HG03565 (cell line): Measurements from ENCODE around the gene GADL1.
A peak's percentile ranks its signal among the peaks of the same experiment; 100 is the strongest.

Source experiments
- ATAC-seq: cut with Tn5 transposase; IDR thresholded peaks from one replicate; pipeline ENCODE4 v1.9.1; 2021; ENCODE audit warnings: mild to moderate bottlenecking, moderate library complexity; ENCODE audit not compliant: unreplicated experiment

Gene GADL1

DNA sequence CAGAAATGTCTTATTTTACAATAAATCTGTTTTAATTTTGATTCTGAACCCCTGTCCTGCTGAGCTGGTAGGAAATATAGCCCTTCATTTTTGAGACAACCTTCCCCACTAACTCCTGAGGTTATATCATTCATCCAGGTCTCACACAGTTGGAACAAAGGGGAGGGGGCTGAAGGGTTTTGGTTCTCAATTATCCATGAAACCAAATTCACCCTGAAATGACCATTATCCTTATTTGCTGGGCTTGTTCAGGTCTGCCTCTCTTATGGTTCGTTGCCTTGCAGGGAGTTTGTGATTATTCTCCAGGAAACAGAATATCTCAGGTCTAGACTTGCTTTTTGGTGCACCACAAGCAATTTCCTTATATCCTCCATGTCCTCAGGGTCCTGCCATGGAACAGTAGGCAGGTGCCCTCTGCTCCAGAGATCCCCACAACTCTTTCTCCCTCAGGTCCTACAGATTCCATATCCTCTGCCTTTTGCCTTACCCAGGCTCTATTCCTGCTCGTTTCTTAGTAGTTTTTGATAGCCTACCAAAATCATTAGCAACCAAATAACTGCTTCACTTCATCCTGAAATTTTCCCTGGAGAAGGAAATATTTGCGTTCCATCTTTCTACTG lies 193.6 kb downstream of the GADL1 start:
- ATAC-seq = no peak

DNA sequence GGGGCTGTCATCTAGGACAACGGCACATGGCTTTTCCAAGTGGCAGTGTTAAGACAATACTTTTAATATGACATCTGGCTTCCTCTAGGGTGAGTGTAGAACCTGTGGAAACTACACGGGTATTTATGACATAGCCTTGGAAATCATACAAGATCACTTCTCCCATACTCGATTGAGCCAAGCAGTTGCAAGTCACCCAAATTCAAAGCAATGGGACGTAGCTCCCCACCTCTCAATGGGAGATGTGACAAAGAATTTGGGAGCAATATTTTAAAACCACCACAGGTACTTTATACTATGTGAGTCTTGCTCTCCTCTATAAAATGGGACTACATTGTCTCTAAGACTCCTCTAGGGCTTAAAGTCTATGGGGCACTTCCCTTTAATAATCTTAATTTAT lies 194.5 kb downstream of the GADL1 start:
- ATAC-seq = no peak

DNA sequence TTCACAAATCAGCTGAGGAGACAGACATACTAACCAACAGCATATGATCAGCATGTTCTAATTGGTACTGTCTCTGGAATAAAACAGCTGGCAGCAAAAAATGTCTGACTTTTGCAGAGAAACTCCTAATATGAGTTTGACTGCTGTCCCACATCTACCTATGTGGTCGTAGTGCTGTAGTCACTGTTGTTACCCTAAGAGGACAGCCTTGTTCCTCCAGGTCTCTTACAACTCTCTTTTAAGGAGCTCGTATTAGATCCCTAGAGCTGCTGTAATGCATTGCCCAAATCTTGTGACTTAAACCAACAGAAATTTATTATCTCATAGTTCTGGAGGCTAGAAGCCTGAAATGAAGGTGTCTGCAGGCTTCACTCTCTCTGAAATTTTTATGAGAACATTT lies 195.9 kb downstream of the GADL1 start:
- ATAC-seq = no peak

DNA sequence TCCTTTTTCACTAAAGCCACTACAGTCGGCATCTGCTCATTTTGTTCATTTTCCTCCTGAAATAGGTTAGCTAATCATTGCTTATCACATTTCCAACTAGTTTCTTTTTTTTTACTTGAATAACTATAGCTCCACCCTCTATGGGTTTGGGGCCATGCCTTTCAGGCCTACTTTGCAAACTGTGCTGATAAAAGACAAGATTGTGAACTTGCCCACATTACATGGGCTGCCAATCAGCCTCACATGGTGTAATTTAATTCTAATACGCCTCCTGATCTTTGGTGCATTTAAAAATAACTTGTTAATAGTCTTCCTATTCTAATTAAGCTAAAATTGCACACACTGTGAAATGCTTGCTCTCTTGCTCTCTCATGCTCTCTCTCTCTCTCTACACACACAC lies 197.6 kb downstream of the GADL1 start:
- no peak for ATAC-seq

DNA sequence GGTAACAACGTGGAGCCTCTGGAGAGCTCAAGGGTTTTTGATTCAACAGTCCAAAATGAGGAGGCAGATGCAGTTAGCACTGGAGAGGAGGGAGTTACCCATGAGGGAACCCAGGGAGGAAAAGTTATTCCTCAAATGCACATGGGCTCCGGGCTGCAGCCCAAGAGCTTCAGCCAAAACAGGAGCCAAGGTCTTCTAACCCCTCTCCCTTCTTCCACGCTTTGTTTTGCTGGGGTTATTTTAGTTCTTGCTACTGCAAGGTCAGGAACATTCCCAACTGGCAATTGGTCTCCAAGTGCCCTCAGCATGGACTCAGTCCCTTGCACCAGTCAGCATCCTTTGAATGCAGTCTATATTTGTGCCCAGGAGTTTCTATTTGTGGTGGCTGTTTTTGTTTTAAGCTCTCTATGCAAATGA lies 198.1 kb downstream of the GADL1 start:
- no peak for ATAC-seq

DNA sequence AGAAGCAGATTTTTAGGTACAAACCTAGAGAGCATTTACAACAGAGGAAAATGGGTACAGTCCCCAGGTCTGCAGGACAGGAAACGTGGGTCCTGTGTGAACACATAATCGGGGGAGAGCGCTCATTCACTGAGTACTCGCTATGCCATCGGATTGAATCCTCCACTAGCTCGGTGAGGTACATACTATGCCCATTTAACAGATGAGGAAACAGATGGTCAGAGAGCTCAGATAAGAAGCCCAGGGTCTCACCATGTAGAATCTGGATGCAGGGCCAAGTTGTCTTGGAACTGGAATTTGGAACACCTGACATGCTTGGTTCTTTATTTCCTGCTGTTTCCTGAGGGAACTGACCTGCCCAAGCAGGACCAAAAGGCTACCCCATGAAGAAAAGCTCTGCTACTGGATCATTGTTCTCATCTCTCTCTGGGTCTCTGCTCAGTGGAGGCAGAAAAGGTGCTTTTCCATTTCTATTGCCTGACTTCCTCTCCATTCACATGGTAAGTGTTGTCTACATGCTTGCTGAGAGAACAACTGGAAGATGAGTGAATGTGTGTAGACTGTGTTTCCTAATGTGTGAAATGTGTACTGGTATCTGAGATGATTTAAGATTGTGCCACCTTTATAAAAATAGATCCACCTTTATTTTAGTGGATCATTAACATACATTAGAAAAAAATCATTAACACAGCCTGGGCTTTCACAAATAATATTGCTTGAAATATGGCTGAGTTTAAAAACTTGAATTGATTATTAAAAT lies 199.0 kb downstream of the GADL1 start:
- no peak for ATAC-seq

DNA sequence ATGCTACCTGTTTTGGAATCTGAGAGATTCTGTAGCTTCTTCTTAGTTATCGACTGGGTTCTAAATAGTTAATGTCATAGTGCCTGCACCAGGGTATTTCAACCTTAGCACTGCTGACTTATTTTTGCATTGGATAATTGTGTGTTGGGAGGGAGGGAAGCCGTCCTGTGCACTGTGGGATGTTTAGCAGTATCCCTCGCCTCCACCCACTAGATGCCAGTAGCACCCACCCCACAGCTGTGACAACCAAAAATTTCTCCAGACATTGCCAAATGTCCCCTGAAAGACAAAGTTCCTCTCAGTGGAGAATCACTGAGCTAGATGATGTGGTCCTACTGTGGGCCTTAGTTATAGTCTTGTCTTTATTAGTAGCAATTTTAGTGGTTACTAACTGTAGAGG lies 199.8 kb downstream of the GADL1 start:
- no peak for ATAC-seq

DNA sequence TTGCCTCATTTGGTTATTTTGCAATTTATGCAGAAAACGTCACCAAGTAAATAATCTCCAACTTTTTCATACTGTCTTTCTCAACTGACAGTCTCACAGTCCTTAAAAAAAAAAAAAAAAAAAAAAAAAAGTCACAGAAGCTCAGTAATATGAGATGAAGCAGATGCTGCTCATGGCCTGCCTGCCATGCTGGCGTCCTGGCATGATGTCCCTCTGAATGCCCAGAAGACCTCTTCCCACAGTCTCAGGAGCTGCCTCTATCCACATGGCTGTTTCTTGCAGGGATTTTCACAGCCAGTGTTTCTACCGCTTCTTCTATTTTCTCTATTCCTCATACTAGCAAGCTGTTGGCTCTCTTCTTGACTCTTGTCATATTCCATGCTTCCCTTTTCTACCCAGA lies 200.3 kb downstream of the GADL1 start:
- ATAC-seq = no peak

DNA sequence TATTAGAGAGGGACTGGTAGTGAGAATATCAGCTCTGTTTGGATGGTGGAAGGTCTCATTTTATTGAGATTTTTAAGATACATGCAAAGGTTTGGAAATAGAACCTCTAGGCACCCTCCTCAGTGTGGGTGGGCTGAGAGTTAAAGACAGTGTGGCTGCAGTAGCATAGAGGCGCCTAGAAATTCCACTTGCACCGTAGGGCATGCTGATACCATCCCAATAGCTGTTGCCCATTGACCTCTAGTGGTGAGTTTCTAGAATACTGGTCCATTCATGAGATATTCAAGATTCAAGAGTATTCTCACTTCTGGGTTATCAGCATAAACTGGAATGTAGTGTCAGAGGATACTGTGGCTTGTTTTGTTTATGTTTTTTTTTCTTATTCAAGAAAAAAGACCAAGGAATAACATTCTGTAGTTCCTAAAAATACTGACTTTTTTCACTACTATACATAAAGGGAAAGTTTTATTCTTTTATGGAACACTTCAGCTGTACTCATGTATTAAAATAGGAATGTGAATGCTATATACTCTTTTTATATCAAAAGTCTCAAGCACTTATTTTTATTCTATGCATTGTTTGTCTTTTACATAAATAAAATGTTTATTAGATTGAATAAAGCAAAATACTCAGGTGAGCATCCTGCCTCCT lies 200.9 kb downstream of the GADL1 start:
- ATAC-seq = peak; percentile 94

DNA sequence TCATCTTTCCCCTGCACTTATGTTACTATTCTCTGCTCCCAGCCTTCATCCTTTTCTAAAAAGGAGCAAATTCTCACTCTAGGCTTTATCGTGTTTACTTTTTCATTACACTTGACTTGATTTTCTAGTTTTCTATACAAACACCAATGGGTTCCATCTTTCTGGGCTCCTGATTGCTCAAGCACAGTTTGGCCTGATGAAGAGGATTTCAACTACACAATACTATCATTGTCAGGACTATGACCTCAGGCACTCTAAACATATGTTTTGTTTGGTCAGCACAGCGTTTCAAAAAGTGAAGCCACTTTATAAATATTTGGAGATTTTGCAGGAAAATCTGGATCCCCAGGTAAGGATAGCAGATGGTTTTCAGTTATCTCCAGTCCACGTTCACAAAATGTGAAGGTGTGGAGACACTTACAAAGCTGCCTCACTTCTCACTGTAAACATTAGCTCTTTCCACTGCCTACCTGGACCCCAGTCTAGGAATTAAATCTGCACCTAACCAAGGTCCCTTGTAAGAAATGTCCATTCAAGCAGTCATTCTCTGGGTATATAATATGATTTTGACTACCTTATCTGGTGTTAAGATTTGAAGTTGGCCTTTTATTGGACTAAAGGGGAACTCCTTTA lies 201.8 kb downstream of the GADL1 start:
- no peak for ATAC-seq

DNA sequence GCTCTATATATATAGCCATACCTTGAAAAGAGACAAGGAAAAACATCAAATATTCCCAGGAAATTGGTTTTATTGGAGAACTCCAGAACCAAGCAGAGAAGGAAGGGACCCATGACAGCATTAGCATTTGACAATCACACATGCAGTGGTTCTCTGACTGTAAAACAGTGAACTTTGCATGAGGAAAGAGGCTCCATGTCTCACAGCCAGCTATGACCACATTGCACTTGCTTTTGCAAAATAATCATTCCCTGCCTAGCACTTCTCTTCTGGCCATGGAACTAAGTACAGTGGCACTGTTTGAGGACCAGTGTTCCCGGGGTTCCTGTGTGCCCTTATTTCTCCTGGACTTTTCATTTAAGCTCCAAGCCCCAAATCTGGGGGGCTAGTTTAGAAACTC lies 202.5 kb downstream of the GADL1 start:
- ATAC-seq = no peak

DNA sequence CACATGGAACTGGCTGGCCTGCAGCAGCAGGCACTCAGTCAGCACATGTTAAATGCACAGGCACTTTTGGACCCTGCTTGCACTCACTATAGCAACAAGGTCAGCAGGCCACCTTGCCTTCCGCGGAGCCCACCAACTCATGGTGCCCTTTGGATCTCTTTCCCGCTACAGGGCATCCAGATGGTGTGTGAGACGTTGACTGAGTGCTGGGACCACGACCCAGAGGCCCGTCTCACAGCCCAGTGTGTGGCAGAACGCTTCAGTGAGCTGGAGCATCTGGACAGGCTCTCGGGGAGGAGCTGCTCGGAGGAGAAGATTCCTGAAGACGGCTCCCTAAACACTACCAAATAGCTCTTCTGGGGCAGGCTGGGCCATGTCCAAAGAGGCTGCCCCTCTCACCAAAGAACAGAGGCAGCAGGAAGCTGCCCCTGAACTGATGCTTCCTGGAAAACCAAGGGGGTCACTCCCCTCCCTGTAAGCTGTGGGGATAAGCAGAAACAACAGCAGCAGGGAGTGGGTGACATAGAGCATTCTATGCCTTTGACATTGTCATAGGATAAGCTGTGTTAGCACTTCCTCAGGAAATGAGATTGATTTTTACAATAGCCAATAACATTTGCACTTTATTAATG lies 203.1 kb downstream of the GADL1 start:
- ATAC-seq = no peak

DNA sequence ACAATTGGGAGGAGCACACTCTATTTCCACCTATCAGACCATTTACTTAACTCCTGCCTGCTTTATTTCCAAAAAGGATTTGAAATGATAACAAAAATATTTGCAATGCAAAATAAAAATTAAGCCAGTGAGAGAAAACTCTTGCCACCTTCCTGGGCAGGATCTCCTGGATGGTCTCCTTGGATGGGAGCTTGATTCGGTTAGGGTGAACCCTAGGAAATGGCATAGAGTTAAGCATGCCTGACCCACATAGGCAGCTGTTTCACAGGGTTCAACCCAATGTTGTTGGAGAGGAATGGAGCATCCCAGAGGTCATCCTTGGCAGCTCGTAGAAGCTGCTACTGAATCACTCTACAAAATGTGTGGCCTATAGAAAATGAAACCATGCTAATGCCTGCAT lies 204.3 kb downstream of the GADL1 start:
- ATAC-seq = no peak

DNA sequence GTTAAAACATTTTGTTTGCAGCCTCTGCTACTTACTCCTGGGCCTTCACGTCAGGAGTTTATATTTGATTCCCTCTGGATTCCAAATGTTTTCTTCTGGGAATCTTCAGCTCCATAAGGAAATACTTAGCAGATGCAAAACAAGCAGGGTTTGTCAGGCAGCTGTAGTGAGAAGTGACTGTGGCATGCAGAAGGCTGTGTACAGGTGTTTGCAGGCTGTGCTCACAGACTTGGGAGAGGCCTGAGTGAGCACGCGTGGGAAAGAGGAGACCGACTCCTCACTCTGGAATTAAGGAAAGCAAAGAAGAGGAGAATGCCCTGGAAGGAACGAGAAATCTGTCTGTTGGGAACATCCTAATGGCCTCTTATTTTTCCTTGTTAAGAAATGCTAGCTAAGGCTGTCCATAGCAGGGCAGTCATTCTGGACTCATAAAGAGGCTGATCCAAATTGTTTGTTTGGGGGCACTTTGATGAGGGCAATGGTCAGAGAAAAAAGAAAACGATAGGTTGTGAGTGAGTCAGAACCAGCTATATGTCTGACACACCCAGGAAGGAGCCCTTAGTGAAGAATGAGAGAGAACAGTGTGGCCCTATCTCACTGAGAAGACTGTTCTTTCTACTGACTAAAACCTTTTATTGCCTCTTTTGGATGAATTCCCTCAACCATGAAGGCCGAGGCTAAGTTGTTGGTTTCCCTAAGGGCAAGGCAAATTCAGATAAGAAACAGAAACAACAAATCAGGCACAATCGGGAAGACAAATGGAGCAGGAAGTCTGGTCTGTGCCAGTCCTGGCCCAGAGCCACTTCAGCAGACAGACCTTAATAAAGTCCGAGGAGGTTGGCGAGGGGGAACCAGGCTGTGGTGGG lies 205.5 kb downstream of the GADL1 start:
- ATAC-seq = no peak

DNA sequence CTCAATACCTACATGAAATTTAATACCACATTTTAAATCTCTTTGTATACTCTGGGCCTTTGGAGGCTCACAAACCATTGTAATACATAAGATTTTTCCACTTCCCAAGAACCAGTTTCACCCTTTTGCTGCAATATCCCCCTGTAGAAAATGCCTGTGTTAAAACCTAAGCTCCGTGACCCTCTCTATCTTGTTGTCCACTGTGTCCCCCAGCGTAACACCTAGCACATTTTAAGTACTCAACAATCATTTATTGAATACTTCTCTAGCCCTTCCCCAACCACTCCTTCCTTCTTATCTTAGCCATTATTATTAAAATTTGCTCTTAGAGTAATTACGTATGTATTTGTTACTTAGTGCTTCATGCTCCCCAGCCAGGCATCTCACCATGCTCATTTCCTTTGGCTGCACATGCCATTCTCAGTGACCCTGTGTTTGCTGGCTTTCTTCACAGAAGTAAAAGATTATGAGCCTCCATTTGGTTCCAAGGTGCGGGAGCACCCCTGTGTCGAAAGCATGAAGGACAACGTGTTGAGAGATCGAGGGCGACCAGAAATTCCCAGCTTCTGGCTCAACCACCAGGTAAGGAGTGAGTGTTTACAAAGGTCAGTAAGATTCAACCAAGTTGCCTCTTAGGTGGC lies 206.4 kb downstream of the GADL1 start:
- no peak for ATAC-seq

DNA sequence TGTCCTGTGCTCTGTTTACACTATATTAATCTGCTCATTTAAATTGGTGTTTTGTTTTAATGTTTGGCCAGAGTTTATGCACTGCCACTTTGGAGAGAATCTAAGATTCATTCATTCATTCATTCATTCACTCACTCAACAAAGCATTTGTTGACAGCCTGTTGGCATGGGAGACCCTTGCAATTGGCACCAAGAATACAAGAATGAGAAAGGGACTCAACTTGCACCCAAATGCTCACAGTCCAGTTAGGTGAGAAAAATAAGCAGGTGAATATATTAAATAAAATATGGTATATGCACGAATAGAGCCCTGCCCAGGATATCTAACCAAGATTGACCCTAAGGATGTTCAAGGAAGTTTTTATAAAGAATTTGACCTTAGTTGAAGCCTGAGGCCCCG lies 207.7 kb downstream of the GADL1 start:
- ATAC-seq = no peak

DNA sequence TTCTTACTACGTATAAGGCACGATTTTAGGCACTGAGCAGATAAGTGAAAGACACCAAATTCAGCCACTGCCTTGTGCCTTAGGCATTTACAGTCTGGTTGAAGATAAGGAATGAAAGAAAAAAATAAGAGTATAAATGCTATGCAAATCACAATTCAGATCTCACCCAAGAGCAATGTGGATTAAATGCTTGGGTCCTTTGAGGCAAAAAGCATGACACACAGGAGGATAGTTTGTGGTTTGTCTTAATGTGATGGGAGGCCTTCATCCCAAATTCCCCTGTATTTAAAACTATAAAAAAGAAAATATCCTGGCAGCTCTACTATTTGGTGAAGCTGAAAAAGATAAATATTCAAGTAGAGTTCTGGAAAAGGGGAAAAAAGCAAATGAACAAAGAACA lies 208.3 kb downstream of the GADL1 start:
- ATAC-seq = no peak

DNA sequence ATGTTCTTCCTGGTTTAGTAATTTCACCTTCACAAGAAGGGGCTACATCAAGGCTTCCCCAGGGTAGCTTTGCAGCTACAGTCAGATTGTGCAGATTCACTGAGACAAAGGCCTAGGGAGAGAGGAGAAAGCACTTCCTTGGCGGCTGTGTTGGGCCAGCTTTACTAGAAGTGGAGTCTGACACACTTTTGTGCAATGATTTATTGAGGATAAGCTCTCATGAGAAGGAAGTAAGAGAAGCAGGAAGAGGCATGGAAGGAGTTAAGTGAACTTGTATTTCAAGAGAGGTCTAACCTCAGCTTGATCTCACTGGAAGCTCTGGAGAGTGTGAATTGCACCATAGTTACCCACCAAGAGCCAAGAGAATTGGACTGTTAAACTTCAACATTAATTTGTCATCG lies 209.2 kb downstream of the GADL1 start:
- ATAC-seq = no peak

DNA sequence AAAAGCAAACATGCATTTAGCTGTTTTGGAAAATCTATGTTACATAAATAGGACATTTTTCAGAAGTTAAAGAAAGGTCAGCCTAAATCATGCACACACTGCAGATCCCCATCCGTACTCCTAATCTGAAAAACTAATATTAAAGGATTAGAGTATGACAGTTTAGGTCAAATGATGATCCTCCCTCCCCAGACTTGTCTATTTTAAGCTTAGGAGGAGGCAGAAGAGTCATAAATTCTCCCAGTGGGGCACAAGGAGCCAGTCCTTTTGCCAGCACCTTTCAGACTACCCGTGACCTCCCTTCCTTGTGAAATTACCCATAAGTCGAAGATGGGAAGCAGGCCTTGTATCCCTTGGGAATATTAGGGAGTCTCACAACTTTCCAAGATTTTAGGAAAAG lies 210.1 kb downstream of the GADL1 start:
- ATAC-seq = no peak

DNA sequence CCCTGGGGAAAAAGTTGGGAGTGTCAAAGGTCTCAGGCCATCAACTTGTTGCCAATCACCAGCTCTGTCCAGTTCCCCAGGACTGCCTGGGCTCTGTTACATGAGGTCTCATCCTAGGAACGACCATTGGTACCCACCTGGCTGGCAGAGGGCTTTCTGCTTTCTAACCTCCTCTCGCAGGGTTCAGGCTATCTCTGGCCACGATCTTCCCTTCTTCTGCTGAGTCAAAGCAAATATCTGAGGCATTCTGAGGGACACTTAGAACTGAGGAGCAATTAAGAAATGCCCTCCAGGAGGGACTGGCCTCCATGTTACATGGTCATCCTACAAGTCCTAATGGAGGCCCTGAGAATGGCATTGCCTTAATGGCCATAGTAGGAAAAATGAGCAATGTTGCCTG lies 210.7 kb downstream of the GADL1 start:
- no peak for ATAC-seq
